BLaER1 treated with 17β-estradiol and CSF1 and Interleukin-3, amounts not matched to agents 10 nM and 100 nM (cell line): ENCODE measurements around the gene CDC42EP1.

Experiments used
- H3K27ac ChIP-seq, 11 experiments: shearing (Covaris generic); formaldehyde crosslinking; 2 replicates each; pipeline ENCODE4 v1.8.1; 2022
- H3K27me3 ChIP-seq, 11 experiments: shearing (Covaris generic); formaldehyde crosslinking; 2 replicates each; pipeline ENCODE4 v1.8.1; 2022
- H3K36me3 ChIP-seq, 11 experiments: shearing (Covaris generic); formaldehyde crosslinking; 2 replicates each; pipeline ENCODE4 v1.8.1; 2022
- H3K4me1 ChIP-seq, 10 experiments: shearing (Covaris generic); formaldehyde crosslinking; 2 replicates each; pipeline ENCODE4 v1.8.1; 2022
- H3K4me2 ChIP-seq, 11 experiments: shearing (Covaris generic); formaldehyde crosslinking; 2 replicates each; pipeline ENCODE4 v1.8.1; 2022
- H3K4me3 ChIP-seq, 10 experiments: shearing (Covaris generic); formaldehyde crosslinking; 2 replicates each; pipeline ENCODE4 v1.8.1; 2022
- H3K9ac ChIP-seq, 11 experiments: shearing (Covaris generic); formaldehyde crosslinking; 2 replicates each; pipeline ENCODE4 v1.8.1; 2022
- H3K9me3 ChIP-seq, 11 experiments: shearing (Covaris generic); formaldehyde crosslinking; replicated peaks in 1 of 11; 2 replicates each; pipeline ENCODE4 v1.8.1; 2022
- H4K20me1 ChIP-seq, 11 experiments: shearing (Covaris generic); formaldehyde crosslinking; 2 replicates each; pipeline ENCODE4 v1.8.1; 2022
- Cebpa-rat ChIP-seq, 11 experiments: shearing (Covaris generic); IDR thresholded peaks; 2 replicates each; pipeline ENCODE4 v1.8.1; 2022

The CDC42EP1 gene

GRCh38 chr22:37562049-37562875 lies 2.0 kb downstream of the CDC42EP1 start:
- peaks cover 55 to 72% (median 61%) of the 10 kb centered on the region in 11 experiments for H3K27me3 ChIP-seq
- TF ChIP-seq Cebpa-rat (IDR thresholded peaks at IDR 0.05), result peak in 1 of 11 experiments; percentile 2; a peak in 3 of 22 replicates
- H3K27ac ChIP-seq, result peak overlapping the region in 1 of 11 experiments; percentile 49; a peak in 1 of 22 replicates
- H3K4me1 ChIP-seq, result peaks cover 47 to 69% (median 63%) of the 10 kb centered on the region in 10 experiments
- H3K4me2 ChIP-seq, result peak overlapping the region in 10 of 11 experiments; percentile 88 to 96 (median 91); a peak in 18 of 22 replicates
- no peaks in the 10 kb centered on the region for H3K36me3 ChIP-seq
- H3K9ac ChIP-seq, result no peak overlapping the region
- H4K20me1 ChIP-seq, result peaks cover 0 to 19% (median 10%) of the 10 kb centered on the region in 11 experiments; a peak in 13 of 22 replicates
- no peaks in the 10 kb centered on the region for H3K9me3 ChIP-seq
- H3K4me3 ChIP-seq, result no peak overlapping the region

GRCh38 chr22:37563153-37564081 lies 3.1 kb downstream of the CDC42EP1 start:
- H3K9me3 ChIP-seq, result no peaks in the 10 kb centered on the region
- H3K9ac ChIP-seq, result no peak overlapping the region
- H3K27ac ChIP-seq, result no peak overlapping the region
- peaks cover 0 to 16% (median 10%) of the 10 kb centered on the region in 11 experiments; a peak in 13 of 22 replicates for H4K20me1 ChIP-seq
- TF ChIP-seq Cebpa-rat (IDR thresholded peaks at IDR 0.05), result no peak
- no peak overlapping the region for H3K4me3 ChIP-seq
- peaks cover 48 to 76% (median 72%) of the 10 kb centered on the region in 10 experiments for H3K4me1 ChIP-seq
- no peaks in the 10 kb centered on the region for H3K36me3 ChIP-seq
- H3K27me3 ChIP-seq, result peaks cover 44 to 66% (median 50%) of the 10 kb centered on the region in 11 experiments
- H3K4me2 ChIP-seq, result peak overlapping the region in 9 of 11 experiments; percentile 4 to 93 (median 89); a peak in 14 of 22 replicates

GRCh38 chr22:37564111-37564711 lies 3.9 kb downstream of the CDC42EP1 start:
- no peak overlapping the region for H3K4me3 ChIP-seq
- H3K27me3 ChIP-seq, result peaks cover 36 to 58% (median 43%) of the 10 kb centered on the region in 11 experiments
- H3K9me3 ChIP-seq, result no peaks in the 10 kb centered on the region
- H3K27ac ChIP-seq, result no peak overlapping the region
- H4K20me1 ChIP-seq, result peaks cover 0 to 13% (median 10%) of the 10 kb centered on the region in 11 experiments; a peak in 12 of 22 replicates
- peak overlapping the region; percentile 4 to 93 (median 39); a peak in 18 of 22 replicates for H3K4me2 ChIP-seq
- no peak for TF ChIP-seq Cebpa-rat (IDR thresholded peaks at IDR 0.05)
- no peaks in the 10 kb centered on the region for H3K36me3 ChIP-seq
- H3K4me1 ChIP-seq, result peaks cover 48 to 84% (median 78%) of the 10 kb centered on the region in 10 experiments
- no peak overlapping the region for H3K9ac ChIP-seq

GRCh38 chr22:37565830-37566229 lies 5.5 kb downstream of the CDC42EP1 start:
- Histone ChIP-seq H3K27ac (peak overlapping the region in 7 of 11 experiments; percentile 17 to 77 (median 66); a peak in 12 of 22 replicates), H3K36me3 (no peaks in the 10 kb centered on the region), H3K4me2 (peak overlapping the region; percentile 52 to 93 (median 89)), H4K20me1 (peaks cover 0 to 8% (median 5%) of the 10 kb centered on the region in 11 experiments; a peak in 12 of 22 replicates), H3K4me3 (peak overlapping the region in 7 of 10 experiments; percentile 12 to 50 (median 29); a peak in 8 of 20 replicates), H3K27me3 (peaks cover 19 to 44% (median 33%) of the 10 kb centered on the region in 11 experiments), H3K9me3 (no peaks in the 10 kb centered on the region), H3K4me1 (peaks cover 43 to 84% (median 78%) of the 10 kb centered on the region in 10 experiments), H3K9ac (peak overlapping the region in 10 of 11 experiments; percentile 11 to 67 (median 27); a peak in 13 of 22 replicates)
- TF ChIP-seq Cebpa-rat (IDR thresholded peaks at IDR 0.05), result no peak

- no peak for TF ChIP-seq Cebpa-rat (IDR thresholded peaks at IDR 0.05)
- Histone ChIP-seq H3K9ac (peak overlapping the region in 10 of 11 experiments; percentile 11 to 67 (median 27); a peak in 14 of 22 replicates), H3K36me3 (no peaks in the 10 kb centered on the region), H3K4me3 (peak overlapping the region in 8 of 10 experiments; percentile 6 to 50 (median 24); a peak in 10 of 20 replicates), H3K4me2 (peak overlapping the region; percentile 52 to 93 (median 89)), H4K20me1 (peaks cover 0 to 3% (median 0%) of the 10 kb centered on the region in 11 experiments; a peak in 8 of 22 replicates), H3K27me3 (peaks cover 14 to 44% (median 27%) of the 10 kb centered on the region in 11 experiments), H3K27ac (peak overlapping the region in 7 of 11 experiments; percentile 17 to 77 (median 66); a peak in 14 of 22 replicates), H3K4me1 (peaks cover 37 to 83% (median 72%) of the 10 kb centered on the region in 10 experiments), H3K9me3 (no peaks in the 10 kb centered on the region)
Observed at GRCh38 chr22:37566329-37566837, 6.1 kb downstream of the CDC42EP1 start.

GRCh38 chr22:37566903-37567798 lies 6.9 kb downstream of the CDC42EP1 start:
- peaks cover 6 to 37% (median 19%) of the 10 kb centered on the region in 11 experiments for H3K27me3 ChIP-seq
- TF ChIP-seq Cebpa-rat (IDR thresholded peaks at IDR 0.05), result no peak
- peaks cover 30 to 76% (median 65%) of the 10 kb centered on the region in 10 experiments for H3K4me1 ChIP-seq
- peak overlapping the region in 2 of 10 experiments; percentile 6 to 14; a peak in 1 of 20 replicates for H3K4me3 ChIP-seq
- H4K20me1 ChIP-seq, result no peaks in the 10 kb centered on the region; a peak in 1 of 22 replicates
- H3K36me3 ChIP-seq, result no peaks in the 10 kb centered on the region
- peak overlapping the region in 6 of 11 experiments; percentile 17 to 73 (median 66); a peak in 11 of 22 replicates for H3K27ac ChIP-seq
- H3K9me3 ChIP-seq, result no peaks in the 10 kb centered on the region
- peak overlapping the region in 7 of 11 experiments; percentile 11 to 67 (median 51); a peak in 12 of 22 replicates for H3K9ac ChIP-seq
- H3K4me2 ChIP-seq, result peak overlapping the region; percentile 52 to 93 (median 89)

- H3K4me2 ChIP-seq, result peak overlapping the region in 4 of 11 experiments; percentile 30 to 93 (median 53); a peak in 5 of 22 replicates
- H3K27ac ChIP-seq, result no peak overlapping the region
- H3K4me1 ChIP-seq, result peaks cover 29 to 72% (median 61%) of the 10 kb centered on the region in 10 experiments
- H4K20me1 ChIP-seq, result no peaks in the 10 kb centered on the region; a peak in 1 of 22 replicates
- H3K9ac ChIP-seq, result no peak overlapping the region
- TF ChIP-seq Cebpa-rat (IDR thresholded peaks at IDR 0.05), result no peak
- H3K9me3 ChIP-seq, result no peaks in the 10 kb centered on the region
- H3K27me3 ChIP-seq, result peaks cover 0 to 28% (median 11%) of the 10 kb centered on the region in 11 experiments; a peak in 16 of 22 replicates
- H3K36me3 ChIP-seq, result no peaks in the 10 kb centered on the region
- H3K4me3 ChIP-seq, result no peak overlapping the region
Observed at GRCh38 chr22:37568012-37568411, 7.7 kb downstream of the CDC42EP1 start.
